Measurements from ENCODE around the gene PDE9A. TPM values are rescaled to one million over a fixed set of nuclear protein-coding genes. Genes with fewer than 3 reads are reported as not detected.
A peak's percentile ranks its signal among the peaks of the same experiment; 100 is the strongest.

PDE9A gene
- total and polyA plus RNA-seq, 2 experiments from 2014 or later: 26.5 to 31.1 TPM

GRCh38 chr21:42815217-42815616 lies 161.8 kb downstream of the PDE9A start (continued):
- TF ChIP-seq CTCF (conservative IDR thresholded peaks at IDR 0.05; ENCODE audit: low read depth in 2 of 2): no peak

- Mint-ChIP-seq H3K27me3 (ENCODE audit: insufficient read depth, low read depth, poor library complexity) (peaks cover 4% of the 10 kb centered on the region), H3K36me3 (ENCODE audit: low read depth) (peaks cover 24% of the 10 kb centered on the region), H3K4me3 (no peak overlapping the region), H3K9me3 (peaks cover 43% of the 10 kb centered on the region), H3K27ac (no peak overlapping the region), H3K4me1 (no peaks in the 10 kb centered on the region; the same call in 2 of the 3 replicates)
- peak; percentile 95 for ATAC-seq
- TF ChIP-seq NANOG (IDR thresholded peaks at IDR 0.05; ENCODE audit: borderline replicate concordance) (no peak), CTCF (conservative IDR thresholded peaks at IDR 0.05; ENCODE audit: low read depth in 2 of 2) (peak; percentile 94 to 99)
- no peak overlapping the region for H3K27ac ChIP-seq (ENCODE audit: low read depth)
- no peaks in the 10 kb centered on the region for H3K79me2 ChIP-seq (replicated peaks; ENCODE audit: insufficient read depth)
- H3F3A ChIP-seq (replicated peaks; ENCODE audit: low read depth): no peaks in the 10 kb centered on the region
- no peaks in the 10 kb centered on the region for H4K20me1 ChIP-seq (replicated peaks; ENCODE audit: insufficient read depth)
- H3K27me3 ChIP-seq (ENCODE audit: insufficient read depth): peaks cover 6% of the 10 kb centered on the region; the same call in 1 of the 2 replicates
- H3K4me1 ChIP-seq (ENCODE audit: insufficient read depth): no peaks in the 10 kb centered on the region
- no peak overlapping the region for H2AFZ ChIP-seq
- peak; percentile 78 for DNase-seq (ENCODE audit: low spot score)
- H3K4me3 ChIP-seq: no peak overlapping the region
- H3K36me3 ChIP-seq (ENCODE audit: insufficient read depth): peaks cover 24% of the 10 kb centered on the region
- H3K4me2 ChIP-seq: no peak overlapping the region
- H3K9me2 ChIP-seq (ENCODE audit: insufficient read depth): no peaks in the 10 kb centered on the region
Measured at GRCh38 chr21:42818328-42818749, 164.9 kb downstream of the PDE9A start.

- Mint-ChIP-seq H3K9me3 (peaks cover 27% of the 10 kb centered on the region), H3K4me3 (no peak overlapping the region), H3K27ac (no peak overlapping the region), H3K36me3 (ENCODE audit: low read depth) (peaks cover 17% of the 10 kb centered on the region), H3K27me3 (ENCODE audit: insufficient read depth, low read depth, poor library complexity) (peaks cover 4% of the 10 kb centered on the region), H3K4me1 (no peaks in the 10 kb centered on the region; the same call in 2 of the 3 replicates)
- Histone ChIP-seq H3K4me1 (ENCODE audit: insufficient read depth) (no peaks in the 10 kb centered on the region), H3K79me2 (replicated peaks; ENCODE audit: insufficient read depth) (no peaks in the 10 kb centered on the region), H3F3A (replicated peaks; ENCODE audit: low read depth) (no peaks in the 10 kb centered on the region), H3K36me3 (ENCODE audit: insufficient read depth) (peaks cover 13% of the 10 kb centered on the region), H4K20me1 (replicated peaks; ENCODE audit: insufficient read depth) (no peaks in the 10 kb centered on the region), H3K4me3 (no peak overlapping the region), H3K4me2 (no peak overlapping the region), H2AFZ (no peak overlapping the region), H3K9me2 (ENCODE audit: insufficient read depth) (no peaks in the 10 kb centered on the region), H3K27me3 (ENCODE audit: insufficient read depth) (peaks cover 12% of the 10 kb centered on the region; the same call in 1 of the 2 replicates), H3K27ac (ENCODE audit: low read depth) (no peak overlapping the region)
- peak; percentile 28; the same call in 2 of the 3 replicates for ATAC-seq
- no peak for DNase-seq (ENCODE audit: low spot score)
- TF ChIP-seq JUNB (IDR thresholded peaks at IDR 0.05; ENCODE audit: unreplicated experiment) (no peak), ETS1 (IDR thresholded peaks at IDR 0.05) (no peak), POLR2AphosphoS5 (IDR thresholded peaks at IDR 0.05; ENCODE audit: low read depth) (no peak), CREB1 (CRISPR knock-in tag; IDR thresholded peaks at IDR 0.05; ENCODE audit: low read depth) (no peak), ZNF331 (CRISPR knock-in tag; IDR thresholded peaks at IDR 0.05; ENCODE audit: low read depth) (no peak), STAT1 (IDR thresholded peaks at IDR 0.05; ENCODE audit: unreplicated experiment) (no peak), ZNF114 (CRISPR knock-in tag; IDR thresholded peaks at IDR 0.05) (no peak), EZH2phosphoT487 (IDR thresholded peaks at IDR 0.05; ENCODE audit: unreplicated experiment) (no peak), EZH2 (IDR thresholded peaks at IDR 0.05; ENCODE audit: low read depth, unreplicated experiment) (no peak)
Measured at GRCh38 chr21:42819861-42820615, 166.6 kb downstream of the PDE9A start.
